MCF 10A (cell line): Measurements from ENCODE around the gene PIP5KL1. TPM values are rescaled to one million over a fixed set of nuclear protein-coding genes. Genes with fewer than 3 reads are reported as not detected.
A peak's percentile ranks its signal among the peaks of the same experiment; 100 is the strongest.

Source experiments
- BruUV-seq: library from RNA; stranded (reverse); fragments of 400-500 nt; replicated peaks from 2 replicates; lab custom pipeline; 2021; lab: Mats Ljungman, UMichigan
- CTCF ChIA-PET: fragments of 300-600 bp; sonication (Branson Sonifier 250); formaldehyde crosslinking; extraction: SDS; loops from one replicate; lab custom pipeline; 2021; ENCODE audit warnings: antibody characterized with exemption, inconsistent platforms; lab: Yijun Ruan, JAX
- POLR2A ChIA-PET: fragments of 300-600, 350-650 bp; sonication (Branson Sonifier 250); formaldehyde crosslinking; extraction: SDS; loops from one replicate; lab custom pipeline; 2020; ENCODE audit warnings: antibody characterized with exemption, inconsistent platforms; lab: Yijun Ruan, JAX
- DNase-seq: peaks from one replicate; pipeline ENCODE4 v3.0.0-alpha.2; 2018; ENCODE audit not compliant: unreplicated experiment
- H3K27ac Mint-ChIP-seq: one replicate; pipeline ENCODE4 v1.8.0; 2022; ENCODE audit warnings: mild to moderate bottlenecking, low read depth, mixed read lengths; ENCODE audit not compliant: unreplicated experiment
- H3K27me3 Mint-ChIP-seq: one replicate; pipeline ENCODE4 v1.8.0; 2022; ENCODE audit warnings: mixed read lengths; ENCODE audit not compliant: insufficient read depth, unreplicated experiment
- H3K36me3 Mint-ChIP-seq: one replicate; pipeline ENCODE4 v1.8.0; 2022; ENCODE audit warnings: mild to moderate bottlenecking, moderate library complexity, mixed read lengths; ENCODE audit not compliant: insufficient read depth, unreplicated experiment
- H3K4me1 Mint-ChIP-seq: one replicate; pipeline ENCODE4 v1.8.0; 2022; ENCODE audit warnings: mixed read lengths; ENCODE audit not compliant: insufficient read depth, unreplicated experiment
- H3K4me3 Mint-ChIP-seq: one replicate; pipeline ENCODE4 v1.8.0; 2022; ENCODE audit warnings: mild to moderate bottlenecking, moderate library complexity, mixed read lengths; ENCODE audit not compliant: unreplicated experiment
- H3K9me3 Mint-ChIP-seq: one replicate; pipeline ENCODE4 v1.8.0; 2022; ENCODE audit warnings: mixed read lengths; ENCODE audit not compliant: unreplicated experiment
- intact Hi-C: fragments of 100-400 bp; cut with micrococcal nuclease; formaldehyde crosslinking; loops from 2 replicates; pipeline ENCODE4 v1.14.1; 2022
- total RNA-seq: library from RNA; stranded (reverse); gene quantifications from 2 replicates; pipeline ENCODE4 v1.2.3, GENCODE V29; 2022
- TF ChIP-seq, protein P1 (sequence below): fragments of 200-600 bp; IDR thresholded peaks from one replicate; pipeline ENCODE4 v1.8.0; 2022; ENCODE audit warnings: antibody characterized with exemption, mild to moderate bottlenecking; ENCODE audit not compliant: unreplicated experiment

Gene PIP5KL1
- total RNA-seq, 1 experiment from 2014 or later = 4.0 TPM

DNA sequence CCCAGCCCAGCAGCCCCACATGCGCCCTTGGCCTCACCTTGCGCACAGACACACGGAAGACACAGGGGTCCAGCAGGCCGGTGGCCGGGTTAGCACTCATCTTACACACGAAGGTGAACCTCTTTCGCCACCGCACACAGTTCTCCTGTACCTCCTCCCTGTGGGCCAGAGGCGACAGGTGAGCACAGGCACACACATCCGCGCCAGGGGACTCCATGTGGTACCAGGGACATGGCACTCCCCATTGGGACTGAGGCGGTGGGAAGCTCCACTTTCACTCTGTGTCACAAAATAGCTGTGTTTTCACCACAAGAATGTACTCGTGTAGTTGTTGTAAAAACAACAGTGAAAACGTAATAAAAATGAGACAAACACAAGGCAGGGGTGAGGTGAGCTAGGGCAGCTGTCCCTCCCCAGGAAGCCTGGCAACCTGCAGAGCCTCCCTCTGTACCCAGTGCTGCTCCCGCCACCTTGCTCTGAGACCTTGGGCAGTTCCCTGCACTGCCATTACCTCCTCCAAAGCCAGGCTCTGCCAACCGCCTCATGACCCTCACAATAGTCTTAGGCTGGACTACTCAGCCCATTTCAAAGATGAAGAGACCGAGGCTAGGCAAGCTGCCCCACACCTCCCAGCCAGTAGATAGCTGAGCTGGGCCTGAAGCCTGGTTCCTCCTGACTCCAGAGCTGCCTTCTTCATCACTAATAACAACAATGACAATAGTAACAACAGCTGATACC, 23.4 kb upstream of the PIP5KL1 start:
- no peak for DNase-seq
- Mint-ChIP-seq H3K4me3 (no peak overlapping the region), H3K27ac (no peak overlapping the region), H3K36me3 (no peaks in the 10 kb centered on the region), H3K9me3 (no peaks in the 10 kb centered on the region), H3K4me1 (peaks cover 14% of the 10 kb centered on the region), H3K27me3 (no peaks in the 10 kb centered on the region)
- BruUV-seq = no TSS peak
- intact Hi-C loops = no loop called here
- ChIA-PET POLR2A (interaction anchor here (0.7 to 6.0 kb wide), 4 partner anchors 10 to 53 kb away, joined by 3 to 43 read pairs (median 10); partner anchors contain the start of gene EEIG1), CTCF (interaction anchor here (0.6 to 9.2 kb wide), 10 partner anchors 10 to 164 kb away, joined by 3 to 90 read pairs (median 6); no protein-coding TSS in a partner anchor)
- TF ChIP-seq, protein P1, sequence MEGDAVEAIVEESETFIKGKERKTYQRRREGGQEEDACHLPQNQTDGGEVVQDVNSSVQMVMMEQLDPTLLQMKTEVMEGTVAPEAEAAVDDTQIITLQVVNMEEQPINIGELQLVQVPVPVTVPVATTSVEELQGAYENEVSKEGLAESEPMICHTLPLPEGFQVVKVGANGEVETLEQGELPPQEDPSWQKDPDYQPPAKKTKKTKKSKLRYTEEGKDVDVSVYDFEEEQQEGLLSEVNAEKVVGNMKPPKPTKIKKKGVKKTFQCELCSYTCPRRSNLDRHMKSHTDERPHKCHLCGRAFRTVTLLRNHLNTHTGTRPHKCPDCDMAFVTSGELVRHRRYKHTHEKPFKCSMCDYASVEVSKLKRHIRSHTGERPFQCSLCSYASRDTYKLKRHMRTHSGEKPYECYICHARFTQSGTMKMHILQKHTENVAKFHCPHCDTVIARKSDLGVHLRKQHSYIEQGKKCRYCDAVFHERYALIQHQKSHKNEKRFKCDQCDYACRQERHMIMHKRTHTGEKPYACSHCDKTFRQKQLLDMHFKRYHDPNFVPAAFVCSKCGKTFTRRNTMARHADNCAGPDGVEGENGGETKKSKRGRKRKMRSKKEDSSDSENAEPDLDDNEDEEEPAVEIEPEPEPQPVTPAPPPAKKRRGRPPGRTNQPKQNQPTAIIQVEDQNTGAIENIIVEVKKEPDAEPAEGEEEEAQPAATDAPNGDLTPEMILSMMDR = no peak

DNA sequence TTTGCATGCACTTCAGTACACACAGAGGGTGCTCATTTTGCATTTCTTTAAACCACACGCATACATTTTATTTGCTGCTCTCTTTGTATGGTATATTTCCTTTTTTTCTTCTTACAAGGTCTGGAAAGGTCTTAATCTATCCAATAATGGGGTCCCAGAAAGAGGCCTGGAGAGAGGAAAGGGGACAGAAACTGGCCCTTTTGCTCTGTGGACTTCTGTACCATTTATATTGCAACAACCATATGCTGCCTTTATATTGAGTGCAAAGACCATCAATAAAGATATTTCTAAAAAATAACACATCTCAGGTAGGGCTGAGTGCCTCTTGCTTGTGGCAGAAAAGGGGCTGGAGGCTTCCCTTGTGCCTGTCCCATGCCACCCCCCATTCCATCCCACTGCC, 22.6 kb upstream of the PIP5KL1 start:
- intact Hi-C loops = no loop called here
- H3K27ac Mint-ChIP-seq = no peak overlapping the region
- H3K4me1 Mint-ChIP-seq = peaks cover 14% of the 10 kb centered on the region
- no TSS peak for BruUV-seq
- H3K4me3 Mint-ChIP-seq = no peak overlapping the region
- H3K9me3 Mint-ChIP-seq = no peaks in the 10 kb centered on the region
- POLR2A ChIA-PET = interaction anchor here (0.6 to 0.7 kb wide), 2 partner anchors 9 to 10 kb away, joined by 4 to 5 read pairs; no protein-coding TSS in a partner anchor
- CTCF ChIA-PET = interaction anchor here (1.0 to 9.2 kb wide), 5 partner anchors 10 to 165 kb away, joined by 3 to 90 read pairs (median 8); no protein-coding TSS in a partner anchor
- DNase-seq = no peak
- H3K27me3 Mint-ChIP-seq = no peaks in the 10 kb centered on the region
- H3K36me3 Mint-ChIP-seq = no peaks in the 10 kb centered on the region
- TF ChIP-seq, protein P1 = no peak

DNA sequence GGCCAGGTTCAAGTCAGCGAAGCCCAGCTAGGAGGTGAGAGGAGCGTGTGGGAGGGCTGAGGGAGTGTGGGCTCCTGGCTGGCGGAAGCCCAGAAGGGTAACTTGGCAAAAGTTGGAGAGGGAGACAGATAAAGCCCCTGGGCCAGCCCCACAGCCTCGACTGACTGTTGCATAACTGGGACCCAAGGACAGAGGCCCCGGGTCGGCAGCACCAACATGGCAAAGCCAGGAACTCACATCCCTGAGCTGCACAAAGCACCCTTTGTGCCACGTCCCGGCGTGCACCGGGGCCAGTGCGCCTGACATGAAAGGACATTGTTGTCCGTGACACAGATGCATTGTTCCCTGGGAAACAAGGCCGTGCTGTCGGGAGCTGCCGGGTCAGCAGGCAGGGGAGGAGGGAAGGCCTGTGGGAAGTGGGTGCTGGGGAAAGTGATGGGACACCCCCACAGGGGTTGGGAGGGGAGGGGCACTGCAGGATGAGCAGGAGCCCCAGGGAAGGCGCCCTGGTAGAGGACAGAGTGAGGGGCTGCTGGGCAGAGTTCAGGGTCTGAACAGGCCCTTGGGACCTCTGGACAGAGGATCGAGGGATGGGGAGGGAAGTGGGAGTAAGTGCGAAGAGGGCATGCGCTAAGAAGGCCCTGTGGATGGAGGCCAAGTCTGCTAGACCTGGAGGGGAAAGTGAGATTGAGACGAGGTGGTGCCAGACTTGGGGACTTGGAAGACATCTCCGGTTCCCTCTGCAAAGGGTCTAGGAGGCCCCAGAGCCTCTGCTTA, 20.1 kb upstream of the PIP5KL1 start:
- Mint-ChIP-seq H3K9me3 (no peaks in the 10 kb centered on the region), H3K4me1 (peaks cover 10% of the 10 kb centered on the region), H3K27ac (peak overlapping the region; percentile 19), H3K36me3 (no peaks in the 10 kb centered on the region), H3K27me3 (no peaks in the 10 kb centered on the region), H3K4me3 (no peak overlapping the region)
- CTCF ChIA-PET = interaction anchor here (0.5 to 9.2 kb wide), 4 partner anchors 7 to 88 kb away, joined by 4 to 90 read pairs (median 6); no protein-coding TSS in a partner anchor
- BruUV-seq = no TSS peak
- POLR2A ChIA-PET = no interaction called here
- TF ChIP-seq, protein P1 = no peak
- no peak for DNase-seq
- intact Hi-C loops = no loop called here
